K562 (cell line): ENCODE measurements around the gene DLGAP1. TPM values are rescaled to one million over a fixed set of nuclear protein-coding genes. Genes with fewer than 3 reads are reported as not detected.

Experiments used
- ATAC-seq: fragments of 200-7000 bp; cut with Tn5 transposase; 3 replicates; pipeline ENCODE4 v1.9.1; 2020; ENCODE audit warnings: moderate library complexity
- BruUV-seq: library from RNA; stranded (reverse); fragments of 400-500 nt; replicated peaks from 2 replicates; lab custom pipeline; 2021; lab: Mats Ljungman, UMichigan
- CTCF ChIA-PET: fragments of 300-600 bp; formaldehyde crosslinking; extraction: SDS; loops from one replicate; lab custom pipeline; 2021; ENCODE audit warnings: low intra/inter-chr PET ratio; lab: Yijun Ruan, JAX
- POLR2A ChIA-PET: fragments of 300-600, 350-650 bp; sonication (Branson Sonifier 250); formaldehyde crosslinking; extraction: SDS; loops from one replicate; lab custom pipeline; 2021; ENCODE audit warnings: antibody characterized with exemption, inconsistent platforms; lab: Yijun Ruan, JAX
- DNase-seq, 4 experiments: peaks; one replicate each; pipeline versions ENCODE4 v3.0.0 to v3.0.0-alpha.2; 2011 to 2018; ENCODE audit warnings: low spot score in 3 of 4, mixed read lengths in 3 of 4; ENCODE audit errors: extremely low read depth in 1 of 4
- FAIRE-seq: peaks from 2 replicates; lab custom pipeline; 2011; peaks lifted over from hg19 to GRCh38; lab: Jason Lieb, UNC
- H2AFZ ChIP-seq: 2 replicates; pipeline ENCODE4 v1.6.0; 2011; ENCODE audit warnings: low read depth, low read length, control low read depth, inconsistent platforms
- H3K27ac ChIP-seq: fragments of 200-600 bp; 3 replicates; pipeline ENCODE4 v1.8.0; 2011; ENCODE audit warnings: low read depth, mild to moderate bottlenecking, control low read depth, inconsistent platforms, low read length, moderate library complexity, mixed read lengths; ENCODE audit errors: extremely low read depth
- H3K27me3 ChIP-seq, 2 experiments: fragments of 300-600 bp in 1 of 2; 2 replicates in 1 of 2; 3 replicates in 1 of 2; pipeline versions ENCODE4 v1.6.0 to v1.8.0; 2011; ENCODE audit warnings: inconsistent platforms in 2 of 2, low read length in 2 of 2, mild to moderate bottlenecking in 1 of 2, mixed read lengths in 1 of 2, moderate library complexity in 1 of 2; ENCODE audit not compliant: control insufficient read depth in 2 of 2, insufficient read depth in 2 of 2
- H3K36me3 ChIP-seq: fragments of 300-600 bp; 3 replicates; pipeline ENCODE4 v1.8.0; 2011; ENCODE audit warnings: mild to moderate bottlenecking, low read length, inconsistent platforms; ENCODE audit not compliant: control insufficient read depth, insufficient read depth
- H3K4me1 ChIP-seq, 2 experiments: fragments of 200-600 bp in 1 of 2; replicated peaks in 1 of 2; 2 replicates in 1 of 2; 3 replicates in 1 of 2; pipeline versions ENCODE4 v1.5.1 to v1.8.0; 2011; ENCODE audit warnings: inconsistent platforms in 2 of 2, low read length in 2 of 2, mild to moderate bottlenecking in 1 of 2, mixed read lengths in 1 of 2, moderate library complexity in 1 of 2; ENCODE audit not compliant: control insufficient read depth in 2 of 2, insufficient read depth in 2 of 2
- H3K4me2 ChIP-seq: 2 replicates; pipeline ENCODE4 v1.6.1; 2011; ENCODE audit warnings: low read length, control low read depth, inconsistent platforms, mixed read lengths; ENCODE audit not compliant: insufficient read depth
- H3K4me3 ChIP-seq: fragments of 200-600 bp; sonication (generic), shearing (Covaris generic); 2 replicates; pipeline ENCODE4 v1.5.1; 2016; ENCODE audit warnings: control low read depth, inconsistent platforms
- H3K79me2 ChIP-seq: fragments of 200-600 bp; 3 replicates; pipeline ENCODE4 v1.8.0; 2011; ENCODE audit warnings: low read length, inconsistent platforms; ENCODE audit not compliant: control insufficient read depth, insufficient read depth
- H3K9ac ChIP-seq, 2 experiments: 2 replicates each; pipeline versions ENCODE4 v1.6.0 to v1.6.1; 2011; ENCODE audit warnings: low read depth in 2 of 2, low read length in 2 of 2, control low read depth in 1 of 2, inconsistent platforms in 1 of 2, mild to moderate bottlenecking in 1 of 2, mixed read lengths in 1 of 2; ENCODE audit not compliant: insufficient read depth in 1 of 2
- H3K9me1 ChIP-seq: one replicate; pipeline ENCODE4 v1.6.0; 2011; ENCODE audit warnings: inconsistent platforms, mild to moderate bottlenecking, low read length, moderate library complexity; ENCODE audit not compliant: control insufficient read depth, insufficient read depth
- H3K9me3 ChIP-seq: replicated peaks from 2 replicates; pipeline ENCODE4 v1.5.1; 2011; ENCODE audit warnings: low read depth, low read length, inconsistent platforms; ENCODE audit not compliant: control insufficient read depth, insufficient read depth
- H4K20me1 ChIP-seq: replicated peaks from 2 replicates; pipeline ENCODE4 v1.6.1; 2011; ENCODE audit warnings: low read length, inconsistent platforms, mixed read lengths; ENCODE audit not compliant: control insufficient read depth, insufficient read depth
- CCAR2 ChIP-seq: fragments of 200-400 bp; formaldehyde crosslinking; IDR thresholded peaks from 2 replicates; pipeline ENCODE4 v1.6.1; 2017; ENCODE audit warnings: mild to moderate bottlenecking, low read depth, low read length
- ELF2 ChIP-seq: fragments of 250-450 bp; sonication (Bioruptor Pico); IDR thresholded peaks from 2 replicates; pipeline ENCODE4 v1.5.0; 2021; ENCODE audit warnings: mild to moderate bottlenecking
- ERF ChIP-seq: fragments of 450-650 bp; formaldehyde crosslinking; IDR thresholded peaks from 2 replicates; pipeline ENCODE4 v1.4.0; 2020; ENCODE audit warnings: mild to moderate bottlenecking, mixed read lengths
- GATAD2B ChIP-seq: fragments of 450-650 bp; IDR thresholded peaks from 2 replicates; pipeline ENCODE4 v1.6.1; 2017; ENCODE audit warnings: mild to moderate bottlenecking, borderline replicate concordance
- PCBP1 ChIP-seq: fragments of 200-400 bp; formaldehyde crosslinking; IDR thresholded peaks from 2 replicates; pipeline ENCODE4 v1.6.1; 2018; ENCODE audit warnings: mild to moderate bottlenecking, low read depth, low read length; ENCODE audit not compliant: poor library complexity, severe bottlenecking
- PHF20 ChIP-seq: fragments of 450-650 bp; IDR thresholded peaks from 2 replicates; pipeline ENCODE4 v1.6.1; 2018; ENCODE audit not compliant: partially characterized antibody
- PHTF2 ChIP-seq: fragments of 250-450 bp; sonication (Bioruptor Pico); IDR thresholded peaks from 2 replicates; pipeline ENCODE4 v1.5.0; 2021; ENCODE audit warnings: mild to moderate bottlenecking
- POLR2A ChIP-seq: fragments of 450-650 bp; conservative IDR thresholded peaks from 2 replicates; pipeline ENCODE4 v1.6.1; 2016
- RFX5 ChIP-seq: IDR thresholded peaks from 2 replicates; pipeline ENCODE4 v1.6.1; 2011; ENCODE audit warnings: low read depth, mild to moderate bottlenecking, improper control_type of control experiment, low read length
- SMARCA5 ChIP-seq: fragments of 450-650 bp; IDR thresholded peaks from 2 replicates; pipeline ENCODE4 v1.6.1; 2016
- STAT5A ChIP-seq: IDR thresholded peaks from 2 replicates; pipeline ENCODE4 v1.6.1; 2012; ENCODE audit warnings: low read length, inconsistent platforms, borderline replicate concordance
- TAF1 ChIP-seq: IDR thresholded peaks from 2 replicates; pipeline ENCODE4 v1.6.1; 2011; ENCODE audit warnings: mild to moderate bottlenecking, low read length, moderate library complexity; ENCODE audit not compliant: insufficient read depth, control insufficient read depth, severe bottlenecking; ENCODE audit errors: extremely low read depth
- XRCC5 ChIP-seq: fragments of 200-400 bp; formaldehyde crosslinking; IDR thresholded peaks from 2 replicates; pipeline ENCODE4 v1.6.1; 2017; ENCODE audit warnings: low read depth, mild to moderate bottlenecking, low read length
- ZC3H4 ChIP-seq: sonication (generic); formaldehyde crosslinking; IDR thresholded peaks from 2 replicates; pipeline ENCODE4 v1.9.0; 2021; ENCODE audit warnings: missing genetic modification reagents, borderline replicate concordance
- ZNF12 ChIP-seq: sonication (generic); formaldehyde crosslinking; IDR thresholded peaks from 2 replicates; pipeline ENCODE4 v1.4.0; 2020; ENCODE audit warnings: mild to moderate bottlenecking, missing genetic modification reagents
- ZNF41 ChIP-seq: fragments of 250-450 bp; sonication (Bioruptor Pico); conservative IDR thresholded peaks from 2 replicates; pipeline ENCODE4 v1.4.0; 2020; ENCODE audit warnings: mild to moderate bottlenecking
- ZNF76 ChIP-seq: fragments of 250-450 bp; sonication (Bioruptor Pico); IDR thresholded peaks from 2 replicates; pipeline ENCODE4 v1.4.0; 2020; ENCODE audit warnings: mild to moderate bottlenecking, moderate library complexity, borderline replicate concordance
- WGBS: fragments of 100-300 bp; shearing (Covaris generic); methylation state at CpG from one replicate; pipeline ENCODE4 v1.1.6; 2016; ENCODE audit warnings: low coverage, mixed read lengths; ENCODE audit not compliant: insufficient coverage; ENCODE audit errors: missing lambda C conversion rate; 5-methylcytosine and 5-hydroxymethylcytosine counted together
- in situ Hi-C: fragments of 300-500 bp; cut with MboI; formaldehyde crosslinking; loops from 4 replicates; pipeline ENCODE4 v1.15.0; 2018; ENCODE audit warnings: inconsistent platforms, mixed read lengths
- intact Hi-C: fragments of 100-400 bp; cut with micrococcal nuclease; formaldehyde crosslinking; loops from 2 replicates; pipeline ENCODE4 v1.14.2; 2022
- polyA plus RNA-seq, 8 experiments: library from polyadenylated mRNA; depleted of rRNA in 4 of 8; stranded (reverse) in 5 of 8; unstranded in 3 of 8; fragments of >200 nt; fragmentation: Nextera tagmentation in 2 of 8; fragmentation: Illumina TruSeq in 1 of 8; extraction: Ambion mirVana in 2 of 8; extraction: Trizol in 1 of 8; gene quantifications; 2 replicates each; pipeline versions ENCODE4 v1.2.1 to v1.2.3, GENCODE V29; 2011 to 2014; ENCODE audit warnings: inconsistent platforms in 1 of 8, missing spikeins in 1 of 8
- total RNA-seq, 7 experiments: library from RNA; depleted of rRNA in 6 of 7; stranded (reverse); fragments of >200 nt in 6 of 7; fragmentation: Illumina TruSeq in 2 of 7; extraction: Trizol in 2 of 7; gene quantifications; 2 replicates each; pipeline versions ENCODE4 v1.2.1 to v1.2.3, GENCODE V29; 2011 to 2021; ENCODE audit warnings: low replicate concordance in 1 of 7
- TF ChIP-seq, protein P1 (sequence below): fragments of 450-650 bp; IDR thresholded peaks from 2 replicates; pipeline ENCODE4 v1.6.1; 2016; ENCODE audit warnings: low read depth, mild to moderate bottlenecking, moderate library complexity
- TF ChIP-seq, protein P2 (sequence below): fragments of 450-650 bp; conservative IDR thresholded peaks from 2 replicates; pipeline ENCODE4 v1.6.1; 2016; ENCODE audit warnings: missing genetic modification characterization, low read depth, mild to moderate bottlenecking, missing compliant biosample characterization, moderate library complexity
- TF ChIP-seq, protein P3 (sequence below): sonication (generic); formaldehyde crosslinking; IDR thresholded peaks from 2 replicates; pipeline ENCODE4 v1.8.0; 2023; ENCODE audit warnings: mild to moderate bottlenecking, missing genetic modification reagents

Gene DLGAP1
- total and polyA plus RNA-seq, 9 of the 15 experiments (the other 6 are each of a cell fraction or from before 2014, with no cell fraction given): 0.04 to 0.22 (median 0.08) TPM

DNA sequence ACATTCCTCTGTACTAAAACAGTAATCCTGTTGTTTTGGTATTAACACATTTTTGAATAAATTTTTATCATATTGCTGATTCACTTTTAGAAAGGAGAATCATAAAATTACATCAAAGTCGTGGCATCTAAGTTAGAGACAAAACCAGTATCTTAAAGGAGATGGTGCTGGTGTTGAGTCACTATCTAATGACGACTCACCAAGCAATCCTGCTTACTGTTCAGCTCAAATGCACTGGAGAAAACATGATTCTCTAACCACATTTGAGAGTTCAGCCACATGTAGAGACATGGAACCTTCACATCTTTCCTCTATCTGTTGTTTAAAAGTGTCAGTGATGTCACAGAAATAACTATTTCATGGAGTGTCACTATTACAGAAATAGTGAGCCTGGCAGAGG, 531.4 kb downstream of the DLGAP1 start (continued):
- TF ChIP-seq PHTF2 (CRISPR knock-in tag) (no peak), PCBP1 (no peak), CCAR2 (no peak), ERF (CRISPR knock-in tag) (no peak), ZNF41 (no peak), XRCC5 (no peak), GATAD2B (no peak), SMARCA5 (no peak)
- TF ChIP-seq, protein P1, sequence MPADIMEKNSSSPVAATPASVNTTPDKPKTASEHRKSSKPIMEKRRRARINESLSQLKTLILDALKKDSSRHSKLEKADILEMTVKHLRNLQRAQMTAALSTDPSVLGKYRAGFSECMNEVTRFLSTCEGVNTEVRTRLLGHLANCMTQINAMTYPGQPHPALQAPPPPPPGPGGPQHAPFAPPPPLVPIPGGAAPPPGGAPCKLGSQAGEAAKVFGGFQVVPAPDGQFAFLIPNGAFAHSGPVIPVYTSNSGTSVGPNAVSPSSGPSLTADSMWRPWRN: no peak
- TF ChIP-seq, protein P2, sequence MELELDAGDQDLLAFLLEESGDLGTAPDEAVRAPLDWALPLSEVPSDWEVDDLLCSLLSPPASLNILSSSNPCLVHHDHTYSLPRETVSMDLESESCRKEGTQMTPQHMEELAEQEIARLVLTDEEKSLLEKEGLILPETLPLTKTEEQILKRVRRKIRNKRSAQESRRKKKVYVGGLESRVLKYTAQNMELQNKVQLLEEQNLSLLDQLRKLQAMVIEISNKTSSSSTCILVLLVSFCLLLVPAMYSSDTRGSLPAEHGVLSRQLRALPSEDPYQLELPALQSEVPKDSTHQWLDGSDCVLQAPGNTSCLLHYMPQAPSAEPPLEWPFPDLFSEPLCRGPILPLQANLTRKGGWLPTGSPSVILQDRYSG (tag): no peak

DNA sequence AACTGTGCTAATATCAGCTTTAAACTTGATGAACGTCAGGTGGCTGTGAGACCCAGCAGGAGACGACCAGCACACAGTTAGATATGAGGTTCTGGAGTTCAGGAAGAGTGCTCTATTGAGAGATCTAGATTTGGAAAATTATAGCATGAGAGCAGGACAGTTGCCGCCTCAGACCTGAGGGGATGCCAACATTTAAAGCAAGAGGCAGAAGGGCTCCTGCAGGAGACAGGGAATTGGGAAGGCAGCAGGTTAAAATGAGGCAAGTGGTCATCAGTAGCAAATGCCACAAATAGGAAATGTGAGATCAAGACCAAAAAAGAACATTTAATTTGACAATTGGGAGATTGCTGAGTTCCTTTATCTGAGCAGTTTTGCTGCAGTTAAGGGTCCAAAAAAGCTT, 533.3 kb downstream of the DLGAP1 start:
- no peak overlapping the region for H3K9ac ChIP-seq
- no TSS peak for BruUV-seq
- no peak for FAIRE-seq
- no peak overlapping the region for H3K27ac ChIP-seq
- no peaks in the 10 kb centered on the region for H3K27me3 ChIP-seq
- 0% methylated on average over 3 of the region's 3 CpGs for WGBS
- H4K20me1 ChIP-seq: no peaks in the 10 kb centered on the region
- H3K9me1 ChIP-seq: no peaks in the 10 kb centered on the region
- no peaks in the 10 kb centered on the region for H3K9me3 ChIP-seq
- ChIA-PET POLR2A (interaction anchor here (0.7 to 1.7 kb wide), 5 partner anchors 9 to 46 kb away, joined by 3 to 6 read pairs (median 3); no protein-coding TSS in a partner anchor), CTCF (no interaction called here)
- no peaks in the 10 kb centered on the region for H3K4me1 ChIP-seq
- H3K79me2 ChIP-seq: no peaks in the 10 kb centered on the region
- no peak for DNase-seq
- no peak for ATAC-seq
- H2AFZ ChIP-seq: no peak overlapping the region
- no peaks in the 10 kb centered on the region for H3K36me3 ChIP-seq
- intact Hi-C loops: no loop called here
- H3K4me3 ChIP-seq: no peak overlapping the region
- H3K4me2 ChIP-seq: no peak overlapping the region
- in situ Hi-C loops: no loop called here
- TF ChIP-seq ZNF12 (CRISPR knock-in tag) (no peak), TAF1 (no peak), XRCC5 (no peak), ELF2 (CRISPR knock-in tag) (no peak), ZNF76 (CRISPR knock-in tag) (no peak), PHF20 (no peak), RFX5 (no peak), ZC3H4 (no peak), STAT5A (no peak), POLR2A (no peak)
- TF ChIP-seq, protein P3, sequence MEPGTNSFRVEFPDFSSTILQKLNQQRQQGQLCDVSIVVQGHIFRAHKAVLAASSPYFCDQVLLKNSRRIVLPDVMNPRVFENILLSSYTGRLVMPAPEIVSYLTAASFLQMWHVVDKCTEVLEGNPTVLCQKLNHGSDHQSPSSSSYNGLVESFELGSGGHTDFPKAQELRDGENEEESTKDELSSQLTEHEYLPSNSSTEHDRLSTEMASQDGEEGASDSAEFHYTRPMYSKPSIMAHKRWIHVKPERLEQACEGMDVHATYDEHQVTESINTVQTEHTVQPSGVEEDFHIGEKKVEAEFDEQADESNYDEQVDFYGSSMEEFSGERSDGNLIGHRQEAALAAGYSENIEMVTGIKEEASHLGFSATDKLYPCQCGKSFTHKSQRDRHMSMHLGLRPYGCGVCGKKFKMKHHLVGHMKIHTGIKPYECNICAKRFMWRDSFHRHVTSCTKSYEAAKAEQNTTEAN: no peak
